CD4-positive, alpha-beta T cell (primary cell): Measurements from ENCODE around the gene NOS1. TPM values are rescaled to one million over a fixed set of nuclear protein-coding genes. Genes with fewer than 3 reads are reported as not detected.

Experiments
- ATAC-seq: fragments of 200-7000 bp; cut with Tn5 transposase; one replicate; pipeline ENCODE4 v1.10.0; 2022; ENCODE audit warnings: mild to moderate bottlenecking; ENCODE audit not compliant: poor library complexity
- CTCF ChIA-PET: fragments of 350-600 bp; sonication (Branson Sonifier 250); formaldehyde crosslinking; loops from one replicate; lab custom pipeline; 2021; ENCODE audit warnings: antibody characterized with exemption, inconsistent platforms; lab: Charles Lee
- POLR2A ChIA-PET: fragments of 350-600 bp; sonication (Branson Sonifier 250); formaldehyde crosslinking; loops from one replicate; lab custom pipeline; 2021; ENCODE audit warnings: antibody characterized with exemption, inconsistent platforms; lab: Charles Lee
- DNase-seq, 14 experiments: peaks; one replicate each; pipeline ENCODE4 v3.0.0-alpha.2; 2013 to 2020; ENCODE audit warnings: mixed read lengths in 2 of 14
- H3K27ac ChIP-seq, 2 donors: one replicate each; pipeline versions ENCODE4 v1.5.1 to v1.7.0; 2013; ENCODE audit warnings: low read length in 2 of 2, low read depth in 1 of 2, mild to moderate bottlenecking in 1 of 2
- H3K27me3 ChIP-seq, 2 experiments: 1 replicate in 1 of 2; 2 replicates in 1 of 2; pipeline versions ENCODE4 v1.6.1 to v1.7.0; 2013; ENCODE audit warnings: low read length in 2 of 2, control low read depth in 1 of 2, mild to moderate bottlenecking in 1 of 2, moderate library complexity in 1 of 2; ENCODE audit not compliant: insufficient read depth in 2 of 2, control insufficient read depth in 1 of 2
- H3K36me3 ChIP-seq: one replicate; pipeline ENCODE4 v1.6.1; 2013; ENCODE audit warnings: low read length, control low read depth; ENCODE audit not compliant: insufficient read depth
- H3K4me1 ChIP-seq: one replicate; pipeline ENCODE4 v1.6.1; 2013; ENCODE audit warnings: low read length, control low read depth; ENCODE audit not compliant: insufficient read depth
- H3K4me3 ChIP-seq: one replicate; pipeline ENCODE4 v1.5.1; 2013; ENCODE audit warnings: mild to moderate bottlenecking, low read length, moderate library complexity
- H3K9me3 ChIP-seq, 2 experiments: 1 replicate in 1 of 2; 2 replicates in 1 of 2; pipeline versions ENCODE4 v1.6.1 to v1.7.0; 2013; ENCODE audit warnings: low read length in 2 of 2, mild to moderate bottlenecking in 2 of 2, control low read depth in 1 of 2, moderate library complexity in 1 of 2; ENCODE audit not compliant: control insufficient read depth in 1 of 2, insufficient read depth in 1 of 2
- H3K27ac Mint-ChIP-seq: one replicate; pipeline ENCODE4 v1.8.0; 2020; ENCODE audit warnings: mixed read lengths
- H3K27me3 Mint-ChIP-seq: one replicate; pipeline ENCODE4 v1.8.0; 2021; ENCODE audit warnings: mixed read lengths
- H3K36me3 Mint-ChIP-seq: one replicate; pipeline ENCODE4 v1.8.0; 2021; ENCODE audit warnings: low read depth, mixed read lengths
- H3K4me1 Mint-ChIP-seq: one replicate; pipeline ENCODE4 v1.8.0; 2021; ENCODE audit warnings: low read depth, mixed read lengths
- H3K4me3 Mint-ChIP-seq: one replicate; pipeline ENCODE4 v1.8.0; 2020; ENCODE audit warnings: mild to moderate bottlenecking, mixed read lengths
- H3K9me3 Mint-ChIP-seq: one replicate; pipeline ENCODE4 v1.8.0; 2020; ENCODE audit warnings: mixed read lengths
- intact Hi-C, 2 experiments: fragments of 100-400 bp; cut with DNase I in 1 of 2; cut with micrococcal nuclease in 1 of 2; formaldehyde crosslinking; loops; one replicate each; pipeline versions ENCODE4 v1.15.1 to v1.9.0; 2023 to 2025; cut with DNase I, micrococcal nuclease
- total RNA-seq, 174 experiments: library from RNA in 2 of 174; stranded (reverse) in 2 of 174; gene quantifications; one replicate each; pipeline ENCODE4 v1.2.3 and lab custom pipeline; 2021 to 2026
- TF ChIP-seq, protein P1 (sequence below): fragments of 200-600 bp; IDR thresholded peaks from one replicate; pipeline ENCODE4 v1.8.0; 2022; ENCODE audit warnings: antibody characterized with exemption, mild to moderate bottlenecking

The NOS1 gene
- total RNA-seq, 2 experiments from 2014 or later: not detected

DNA sequence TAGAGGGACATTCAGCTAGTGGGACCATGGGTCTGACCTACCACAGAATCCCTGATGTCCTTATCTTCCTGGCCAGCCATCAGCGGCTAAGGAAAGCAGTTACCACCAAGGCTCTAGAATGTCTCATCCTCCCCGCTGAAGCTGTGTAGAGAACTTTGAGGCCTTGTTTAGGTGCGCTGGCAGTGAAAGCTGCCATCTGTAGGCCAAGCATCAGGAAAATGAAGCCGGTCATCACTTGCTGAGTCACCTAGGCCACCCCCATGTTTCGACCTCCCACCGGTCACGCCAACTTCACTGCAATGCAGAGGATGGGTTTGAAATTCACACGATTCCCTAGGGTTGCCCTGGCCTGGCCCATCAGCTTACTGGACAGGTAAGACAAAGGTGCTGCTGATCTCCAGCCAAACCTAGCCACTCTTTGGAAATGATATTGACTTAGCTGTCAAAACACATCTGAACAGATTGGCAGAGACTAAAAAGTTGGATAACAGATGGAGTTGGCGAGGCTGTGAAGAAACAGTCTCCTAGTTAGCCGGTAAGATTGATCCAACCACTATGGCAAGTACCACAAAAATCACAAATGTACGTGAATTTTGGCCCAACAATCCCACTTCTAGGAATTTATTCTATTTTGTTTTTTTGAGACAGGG is 52.0 kb downstream of the NOS1 start:
- Histone ChIP-seq H3K4me3 (no peak overlapping the region), H3K9me3 (peaks cover 0 to 20% of the 10 kb centered on the region in 2 experiments), H3K27me3 (no peaks in the 10 kb centered on the region), H3K36me3 (no peaks in the 10 kb centered on the region), H3K4me1 (no peaks in the 10 kb centered on the region), H3K27ac (no peak overlapping the region)
- ChIA-PET CTCF (no interaction called here), POLR2A (interaction anchor here (0.6 kb wide), 1 partner anchor 461 kb away, joined by 5 read pairs; no protein-coding TSS in a partner anchor)
- intact Hi-C loops: no loop called here
- DNase-seq: no peak
- H3K9me3 Mint-ChIP-seq: peaks cover 3% of the 10 kb centered on the region
- H3K4me3 Mint-ChIP-seq: no peak overlapping the region
- ATAC-seq: no peak
- H3K27me3 Mint-ChIP-seq: no peaks in the 10 kb centered on the region
- no peaks in the 10 kb centered on the region for H3K36me3 Mint-ChIP-seq
- no peaks in the 10 kb centered on the region for H3K4me1 Mint-ChIP-seq
- H3K27ac Mint-ChIP-seq: no peak overlapping the region
- TF ChIP-seq, protein P1, sequence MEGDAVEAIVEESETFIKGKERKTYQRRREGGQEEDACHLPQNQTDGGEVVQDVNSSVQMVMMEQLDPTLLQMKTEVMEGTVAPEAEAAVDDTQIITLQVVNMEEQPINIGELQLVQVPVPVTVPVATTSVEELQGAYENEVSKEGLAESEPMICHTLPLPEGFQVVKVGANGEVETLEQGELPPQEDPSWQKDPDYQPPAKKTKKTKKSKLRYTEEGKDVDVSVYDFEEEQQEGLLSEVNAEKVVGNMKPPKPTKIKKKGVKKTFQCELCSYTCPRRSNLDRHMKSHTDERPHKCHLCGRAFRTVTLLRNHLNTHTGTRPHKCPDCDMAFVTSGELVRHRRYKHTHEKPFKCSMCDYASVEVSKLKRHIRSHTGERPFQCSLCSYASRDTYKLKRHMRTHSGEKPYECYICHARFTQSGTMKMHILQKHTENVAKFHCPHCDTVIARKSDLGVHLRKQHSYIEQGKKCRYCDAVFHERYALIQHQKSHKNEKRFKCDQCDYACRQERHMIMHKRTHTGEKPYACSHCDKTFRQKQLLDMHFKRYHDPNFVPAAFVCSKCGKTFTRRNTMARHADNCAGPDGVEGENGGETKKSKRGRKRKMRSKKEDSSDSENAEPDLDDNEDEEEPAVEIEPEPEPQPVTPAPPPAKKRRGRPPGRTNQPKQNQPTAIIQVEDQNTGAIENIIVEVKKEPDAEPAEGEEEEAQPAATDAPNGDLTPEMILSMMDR: no peak

DNA sequence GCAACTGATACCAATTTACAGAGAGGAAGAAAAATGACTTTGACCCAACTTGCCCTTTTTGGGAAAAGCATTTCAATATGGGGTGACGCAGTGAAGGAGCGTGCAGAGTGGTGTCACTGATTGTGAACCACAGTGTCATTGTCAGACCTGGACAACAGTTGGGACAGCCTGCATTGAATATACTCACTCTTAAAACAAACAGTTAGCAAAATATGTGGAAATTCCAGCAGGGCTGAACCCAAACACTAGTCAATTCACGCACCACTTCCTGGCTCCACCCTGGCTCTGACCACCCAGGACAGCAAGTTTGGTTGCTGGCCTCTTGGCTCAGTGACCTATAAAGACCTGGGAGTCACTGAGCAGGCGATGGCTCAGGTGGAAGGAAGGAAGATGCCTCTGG is 61.3 kb downstream of the NOS1 start:
- TF ChIP-seq, protein P1: no peak
- Mint-ChIP-seq H3K27ac (no peak overlapping the region), H3K4me1 (no peaks in the 10 kb centered on the region), H3K27me3 (peaks cover 37% of the 10 kb centered on the region), H3K36me3 (no peaks in the 10 kb centered on the region), H3K4me3 (no peak overlapping the region), H3K9me3 (no peaks in the 10 kb centered on the region)
- DNase-seq (no peak), ATAC-seq (no peak)
- intact Hi-C loops: no loop called here
- H3K27me3 ChIP-seq: no peaks in the 10 kb centered on the region
- H3K36me3 ChIP-seq: no peaks in the 10 kb centered on the region
- ChIA-PET CTCF (no interaction called here), POLR2A (no interaction called here)
- H3K4me1 ChIP-seq: no peaks in the 10 kb centered on the region
- H3K9me3 ChIP-seq: peaks cover 0 to 10% of the 10 kb centered on the region in 2 experiments
- H3K27ac ChIP-seq: no peak overlapping the region
- no peak overlapping the region for H3K4me3 ChIP-seq

DNA sequence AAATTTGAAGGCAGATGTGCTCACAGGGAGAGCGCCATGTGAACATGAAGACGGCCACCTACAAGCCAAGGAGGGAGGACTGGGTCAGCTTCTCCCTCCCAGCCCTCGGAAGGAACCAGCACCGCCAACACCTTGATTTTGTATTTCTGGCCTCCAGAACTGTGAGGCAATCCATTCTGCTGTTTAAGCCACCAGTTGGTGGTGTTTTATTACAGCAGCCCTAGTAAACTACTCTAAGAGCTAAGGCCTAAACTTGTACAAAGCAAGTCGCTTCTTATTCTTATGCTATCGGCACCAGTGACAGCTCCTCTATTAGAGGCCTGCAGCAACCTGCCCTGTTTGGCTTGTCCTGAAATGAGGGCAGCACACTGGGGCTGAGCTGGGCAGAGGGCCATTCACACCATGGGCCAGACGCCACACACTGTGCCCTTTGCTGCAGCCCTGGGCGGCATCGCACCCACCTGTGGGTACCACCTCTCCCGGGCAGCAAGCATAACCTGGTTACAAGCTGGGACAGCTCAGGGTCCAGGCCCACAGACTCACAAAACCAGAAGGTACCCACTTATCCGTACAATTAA is 62.7 kb downstream of the NOS1 start:
- Mint-ChIP-seq H3K4me1 (no peaks in the 10 kb centered on the region), H3K27me3 (peaks cover 46% of the 10 kb centered on the region), H3K9me3 (no peaks in the 10 kb centered on the region), H3K4me3 (no peak overlapping the region), H3K36me3 (no peaks in the 10 kb centered on the region), H3K27ac (no peak overlapping the region)
- H3K36me3 ChIP-seq: no peaks in the 10 kb centered on the region
- POLR2A ChIA-PET: no interaction called here
- no peak overlapping the region for H3K4me3 ChIP-seq
- intact Hi-C loops: no loop called here
- H3K27me3 ChIP-seq: no peaks in the 10 kb centered on the region
- TF ChIP-seq, protein P1: no peak
- ATAC-seq (no peak), DNase-seq (no peak)
- no peaks in the 10 kb centered on the region for H3K4me1 ChIP-seq
- H3K9me3 ChIP-seq: peaks cover 0 to 10% of the 10 kb centered on the region in 2 experiments
- CTCF ChIA-PET: no interaction called here
- no peak overlapping the region for H3K27ac ChIP-seq
